Activated T-helper 9 cell treated with anti-CD3 and anti-CD28 coated beads, Interleukin-2, amount 50 U/mL, for 16 hours (primary cell): ENCODE results near the gene PARD6B.
"Not testable (repeated sequence)": the region's sequence is repeated elsewhere in the genome, so short reads cannot be mapped to it uniquely, and the experiment has no call there.

Experiments
- DNase-seq: peaks from one replicate; pipeline ENCODE4 v3.0.0-alpha.2; 2020; ENCODE audit warnings: low read depth

PARD6B gene

GRCh38 chr20:50746138-50746940 is 15.0 kb downstream of the PARD6B start:
- no peak for DNase-seq

- no peak for DNase-seq
Observed at GRCh38 chr20:50747275-50747674, 15.9 kb downstream of the PARD6B start.

DNA sequence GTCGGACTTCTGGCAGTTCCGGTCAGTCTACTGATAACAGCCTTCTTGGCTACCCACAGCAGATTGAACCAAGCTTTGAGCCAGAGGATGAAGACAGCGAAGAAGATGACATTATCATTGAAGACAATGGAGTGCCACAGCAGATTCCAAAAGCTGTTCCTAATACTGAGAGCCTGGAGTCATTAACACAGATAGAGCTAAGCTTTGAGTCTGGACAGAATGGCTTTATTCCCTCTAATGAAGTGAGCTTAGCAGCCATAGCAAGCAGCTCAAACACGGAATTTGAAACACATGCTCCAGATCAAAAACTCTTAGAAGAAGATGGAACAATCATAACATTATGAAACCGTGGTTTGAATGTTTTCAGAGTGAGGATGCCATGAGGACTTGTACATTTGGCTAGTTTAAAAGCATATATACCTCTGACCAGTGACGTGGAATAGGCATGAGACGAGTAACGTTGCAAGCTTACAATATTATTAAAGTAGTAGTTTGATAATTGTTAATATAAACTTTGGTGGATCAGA is 18.8 kb downstream of the PARD6B start:
- no peak for DNase-seq

- DNase-seq = no peak
Observed at GRCh38 chr20:50753152-50753551, 21.8 kb downstream of the PARD6B start.

DNA sequence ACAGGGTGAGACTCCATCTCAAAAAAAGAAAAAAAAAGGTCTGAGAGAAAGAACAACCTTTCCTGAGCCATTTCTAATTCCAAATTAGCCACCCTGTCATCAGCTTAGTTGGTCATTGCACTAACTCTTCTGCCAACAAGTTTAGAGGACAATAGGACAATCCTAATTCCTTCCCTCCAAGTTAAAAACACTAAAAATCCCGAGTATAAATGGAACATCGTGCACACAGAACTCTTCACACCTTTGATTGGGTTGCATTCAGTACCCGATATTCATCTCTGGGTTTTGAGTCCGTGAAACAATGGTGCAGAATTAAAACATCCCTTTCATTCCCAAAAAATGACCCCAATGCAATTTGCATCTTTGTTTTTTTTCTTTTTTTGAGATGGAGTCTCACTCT is 23.0 kb downstream of the PARD6B start:
- no peak for DNase-seq

- no peak for DNase-seq
Observed at GRCh38 chr20:50756447-50756846, 25.1 kb downstream of the PARD6B start.

DNA sequence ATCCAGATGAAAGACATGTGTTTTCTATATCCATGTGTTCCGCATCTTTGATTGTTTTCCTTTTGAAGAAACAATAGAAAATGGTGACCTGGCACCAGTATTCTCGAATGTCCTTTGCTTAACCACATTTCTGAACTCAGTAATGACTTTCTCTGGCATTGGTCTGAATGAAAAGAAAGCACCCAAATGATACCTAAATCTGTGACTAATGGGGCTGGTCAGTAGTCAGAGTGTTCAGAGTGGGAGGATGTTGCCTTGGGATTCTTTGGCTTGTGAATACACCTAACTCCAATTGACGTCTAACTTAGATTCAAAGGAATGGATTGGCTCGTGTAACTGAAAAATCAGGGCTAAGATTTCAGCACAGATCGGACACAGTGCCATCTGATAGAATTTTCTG is 27.1 kb downstream of the PARD6B start:
- no peak for DNase-seq

GRCh38 chr20:50758992-50759391 is 27.6 kb downstream of the PARD6B start:
- DNase-seq = no peak

DNA sequence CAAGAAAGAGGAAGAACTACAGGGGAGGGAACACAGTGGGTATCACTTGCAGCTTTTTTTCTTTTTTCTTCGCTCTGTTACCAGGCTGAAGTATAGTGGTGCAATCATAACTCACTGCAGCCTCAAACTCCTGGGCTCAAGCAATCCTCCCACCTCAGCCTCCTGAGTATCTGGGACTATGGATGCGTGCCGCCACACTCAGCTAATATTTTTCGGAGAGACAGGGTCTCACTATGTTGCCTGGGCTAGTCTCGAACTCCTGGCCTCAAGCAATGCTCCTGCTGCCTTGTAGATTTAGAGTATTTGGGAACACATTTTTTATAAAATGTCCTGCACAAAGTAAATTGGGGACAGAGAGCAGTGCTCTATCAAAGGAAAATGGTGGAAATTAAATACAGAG is 28.3 kb downstream of the PARD6B start:
- no peak for DNase-seq

- no peak for DNase-seq
Observed at GRCh38 chr20:50762045-50762422, 30.7 kb downstream of the PARD6B start.

DNA sequence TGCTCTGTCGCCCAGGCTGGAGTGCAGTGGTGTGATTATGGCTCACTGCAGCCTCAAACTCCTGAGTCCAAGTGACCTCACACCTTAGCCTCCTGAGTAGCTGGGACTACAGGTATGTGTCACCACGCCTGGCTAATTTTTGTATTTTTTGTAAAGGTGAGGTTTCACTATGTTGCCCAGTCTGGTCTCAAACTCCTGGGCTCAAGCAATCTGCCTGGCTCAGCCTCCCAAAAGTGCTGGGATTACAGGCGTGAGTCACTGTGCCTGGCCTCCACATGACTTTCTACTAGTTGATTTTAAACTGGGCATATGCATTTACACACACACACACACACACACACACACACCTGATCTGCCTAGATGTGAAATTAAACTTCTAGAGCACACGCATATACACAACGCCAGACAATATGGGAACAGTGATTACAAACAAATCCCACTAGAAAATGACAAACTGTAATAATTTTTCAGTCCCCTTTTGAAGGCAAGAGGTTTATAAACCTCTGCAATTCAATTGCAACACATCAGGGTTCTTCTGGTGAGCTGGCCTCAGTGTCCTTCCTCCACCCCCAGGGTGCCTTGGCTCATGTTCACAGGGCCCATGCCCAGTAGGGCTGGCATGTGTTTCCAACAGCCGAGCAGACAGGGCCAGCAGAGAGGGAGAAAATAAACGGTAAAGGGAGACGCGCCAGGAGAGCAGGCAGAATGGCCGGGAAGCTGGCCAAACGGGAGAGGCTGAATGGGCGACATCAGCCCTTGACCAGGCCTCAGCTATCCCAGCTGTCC is 31.2 kb downstream of the PARD6B start:
- DNase-seq = no peak

DNA sequence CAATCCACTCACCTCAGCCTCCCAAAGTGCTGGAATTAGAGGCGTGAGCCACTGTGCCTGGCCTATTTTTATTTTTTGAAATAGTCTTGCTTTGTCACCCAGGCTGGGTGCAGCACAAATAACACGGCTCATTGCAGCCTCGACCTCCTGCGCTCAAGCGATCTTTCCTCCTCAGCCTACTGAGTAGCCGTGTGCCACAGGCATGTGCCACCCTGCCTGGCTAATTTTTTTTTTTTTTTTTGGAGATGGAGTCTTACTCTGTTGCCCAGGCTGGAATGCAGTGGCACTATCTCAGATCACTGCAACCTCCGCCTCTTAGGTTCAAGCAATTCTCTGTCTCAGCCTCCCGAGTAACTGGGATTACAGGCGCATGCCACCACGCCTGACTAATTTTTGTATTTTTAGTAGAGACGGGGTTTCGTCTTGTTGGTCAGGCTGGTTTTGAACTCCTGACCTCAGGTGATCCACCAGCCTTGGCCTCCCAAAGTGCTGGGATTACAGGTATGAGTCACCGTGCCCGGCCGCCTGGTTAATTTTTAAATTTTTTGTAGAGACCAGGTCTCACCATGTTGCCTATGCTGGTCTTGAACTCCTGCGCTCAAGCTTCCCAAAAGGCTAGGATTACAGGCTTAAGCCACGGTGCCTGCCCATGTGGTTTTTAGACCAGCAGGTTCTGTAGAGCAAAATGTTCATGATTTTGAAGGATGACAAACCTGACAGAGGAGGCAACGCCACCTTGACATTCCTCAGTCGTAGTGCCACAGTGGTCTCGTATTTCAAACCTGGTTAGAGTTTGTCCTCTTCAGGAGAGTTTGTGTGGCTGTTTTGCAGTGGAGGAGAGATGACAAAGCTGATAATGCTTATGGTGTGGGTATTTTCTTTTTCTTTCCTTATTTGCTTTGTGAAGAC is 32.4 kb downstream of the PARD6B start:
- not testable (repeated sequence) for DNase-seq

DNA sequence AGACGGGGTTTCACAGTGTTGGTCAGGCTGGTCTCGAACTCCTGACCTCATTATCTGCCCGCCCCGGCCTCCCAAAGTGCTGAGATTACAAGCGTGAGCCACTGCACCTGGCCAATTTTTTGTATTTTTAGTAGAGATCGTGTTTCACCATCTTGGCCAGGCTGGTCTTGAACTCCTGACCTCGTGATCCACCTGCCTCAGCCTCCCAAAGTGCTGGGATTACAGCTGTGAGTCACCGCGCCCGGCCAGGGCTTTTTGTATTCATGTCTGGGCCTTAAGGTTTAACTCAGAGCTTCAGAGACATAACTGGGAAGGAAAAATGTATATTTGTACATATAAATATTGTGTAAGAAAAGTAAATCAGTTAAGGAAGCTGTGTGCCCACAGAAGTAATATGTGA is 33.9 kb downstream of the PARD6B start:
- not testable (repeated sequence) for DNase-seq

DNA sequence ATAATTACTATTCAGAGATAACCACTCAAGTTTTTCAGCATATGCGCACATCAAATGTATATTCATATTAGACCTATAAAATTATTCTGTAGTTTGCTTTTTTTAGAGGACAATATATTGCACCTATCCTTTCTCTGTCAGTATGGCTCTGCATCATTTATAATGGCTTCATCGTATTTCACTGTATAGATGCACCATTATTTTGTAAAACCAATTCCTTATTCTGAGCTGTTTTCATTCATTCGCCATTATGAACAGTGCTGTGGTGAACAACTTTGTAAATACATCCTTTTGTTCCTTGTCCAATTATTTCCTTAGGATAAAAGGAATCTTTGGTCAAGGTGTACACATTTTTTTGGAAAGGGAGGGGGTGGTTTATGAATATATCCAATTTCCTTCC is 34.3 kb downstream of the PARD6B start:
- DNase-seq = no peak

DNA sequence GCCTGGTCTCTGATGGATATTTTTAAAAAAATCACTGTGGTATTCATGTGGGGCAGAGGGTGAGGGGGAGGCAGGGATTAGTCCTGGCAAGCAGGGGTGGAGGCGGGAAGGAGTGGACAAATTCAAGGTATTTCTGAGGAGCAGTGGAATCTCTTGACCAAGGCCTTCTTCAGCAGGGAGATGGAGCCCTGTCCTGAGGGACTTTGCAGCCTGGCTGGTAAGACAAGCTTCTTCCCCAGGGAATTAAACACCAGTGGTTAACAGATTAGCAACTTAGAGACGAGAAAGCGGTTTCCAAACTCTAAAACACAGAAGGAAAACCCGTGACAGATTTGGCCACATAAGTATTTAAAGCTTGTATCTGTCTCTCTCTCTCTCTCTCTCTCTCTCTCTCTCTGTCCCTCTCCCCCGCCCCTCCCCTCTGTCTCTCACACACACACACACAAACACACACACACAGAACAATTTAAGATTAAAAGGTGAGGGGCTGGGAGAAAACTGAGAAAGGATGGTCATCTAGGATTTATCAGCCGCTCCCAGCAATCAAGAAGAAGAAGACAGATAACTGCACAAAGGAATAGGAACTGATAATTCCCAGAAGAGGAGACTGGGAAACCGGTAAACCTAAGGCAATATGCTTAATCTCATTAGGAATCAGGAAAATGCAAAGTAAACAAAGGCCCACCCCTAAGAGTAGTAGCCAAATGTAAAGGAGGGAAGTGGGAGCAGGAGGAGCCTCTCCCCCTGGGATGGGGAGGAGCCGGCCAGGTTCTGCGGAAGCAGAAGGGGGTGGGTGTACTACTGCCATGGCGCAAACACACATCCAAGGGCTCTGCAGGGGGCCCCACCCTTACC is 35.8 kb downstream of the PARD6B start:
- DNase-seq = not testable (repeated sequence)

- not testable (repeated sequence) for DNase-seq
Observed at GRCh38 chr20:50768991-50769390, 37.6 kb downstream of the PARD6B start.

DNA sequence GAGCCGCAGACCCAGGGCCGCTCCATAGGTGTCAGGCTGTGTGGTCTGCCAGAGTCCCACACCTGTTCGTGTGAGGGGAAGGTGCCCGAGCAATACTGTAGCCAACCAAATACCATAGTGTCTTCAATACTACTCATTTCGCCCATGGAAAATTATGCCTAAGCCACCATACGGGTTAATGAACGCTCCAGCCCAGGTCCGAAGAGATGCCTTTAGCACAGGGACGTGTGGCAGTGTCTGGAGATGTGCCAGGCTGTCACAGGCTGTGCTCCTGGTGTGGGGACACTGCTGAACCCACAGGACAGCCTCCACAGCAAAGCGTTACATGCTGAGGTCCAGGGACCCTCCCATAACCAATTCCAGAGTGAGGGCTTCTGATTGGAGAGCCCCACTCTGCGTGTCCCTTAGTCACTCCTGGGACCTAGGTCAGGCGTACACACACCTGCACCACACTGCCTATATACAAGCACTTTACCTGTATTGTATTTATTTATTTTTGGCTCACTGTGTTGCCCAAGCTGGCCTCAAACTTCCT is 38.2 kb downstream of the PARD6B start:
- not testable (repeated sequence) for DNase-seq

DNA sequence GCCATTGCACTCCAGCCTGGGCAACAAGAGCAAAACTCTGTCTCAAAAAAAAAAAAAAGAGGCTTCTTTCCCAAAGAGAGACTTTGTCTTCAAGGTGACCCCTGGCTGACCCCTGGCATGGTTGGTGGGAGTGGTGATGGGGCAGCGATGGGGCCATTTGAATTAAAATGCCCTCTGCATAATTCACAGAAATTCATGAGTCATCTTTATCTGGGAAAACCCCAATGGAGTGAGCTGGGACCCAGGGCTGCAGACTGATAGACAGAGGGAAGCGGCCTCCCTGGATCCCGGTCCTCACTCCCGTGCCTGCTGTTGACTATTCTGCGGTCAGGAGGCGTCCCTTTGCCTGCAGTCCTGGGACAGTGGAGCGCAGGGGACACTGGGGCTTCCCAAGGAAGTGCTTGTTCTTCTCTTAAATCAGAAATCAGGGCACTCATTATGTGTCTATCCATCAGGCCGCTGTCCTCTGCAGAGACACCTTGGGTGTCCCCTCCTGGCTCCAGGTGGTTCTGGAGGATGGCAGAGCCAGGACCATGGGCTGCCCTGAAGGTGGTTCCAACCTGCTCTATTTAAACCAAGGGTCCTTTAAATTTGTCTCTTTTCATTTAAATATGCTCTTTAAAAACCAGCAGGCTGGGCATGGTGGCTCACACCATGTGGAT is 40.2 kb downstream of the PARD6B start:
- not testable (repeated sequence) for DNase-seq

DNA sequence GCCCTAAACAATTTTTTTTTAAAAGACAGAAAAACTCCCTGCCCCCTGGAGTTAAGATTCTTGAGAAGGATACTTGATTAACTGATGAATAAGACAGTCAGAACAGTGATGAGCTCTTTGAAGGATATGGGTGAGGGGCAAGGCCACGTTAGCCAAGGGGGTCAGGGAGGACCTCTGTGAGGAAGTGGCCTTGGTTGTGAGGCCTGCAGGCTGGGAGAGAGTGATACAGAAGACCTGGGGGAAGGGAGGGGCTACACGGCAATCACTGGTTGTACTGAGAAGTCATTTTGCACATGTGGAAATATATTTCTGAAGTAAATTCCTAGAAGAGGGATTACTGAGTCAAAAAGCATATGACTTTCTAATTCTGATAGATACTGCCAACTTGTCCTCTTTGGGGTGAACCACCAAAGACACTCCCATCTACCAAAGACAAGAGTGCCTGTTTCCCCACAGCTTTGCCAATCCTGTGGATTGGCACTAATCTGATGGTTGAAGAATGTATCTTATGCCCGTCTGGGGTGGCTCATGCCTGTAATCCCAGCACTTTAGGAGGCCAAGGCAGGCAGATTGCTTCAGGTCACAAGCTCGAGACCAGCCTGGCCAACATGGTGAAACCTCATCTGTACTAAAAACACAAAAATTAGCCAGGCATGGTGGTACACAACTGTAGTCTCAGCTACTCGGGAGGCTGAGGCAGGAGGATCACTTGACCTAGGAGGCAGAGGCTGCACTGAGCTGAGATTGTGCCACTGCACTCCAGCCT is 41.2 kb downstream of the PARD6B start:
- no peak for DNase-seq

DNA sequence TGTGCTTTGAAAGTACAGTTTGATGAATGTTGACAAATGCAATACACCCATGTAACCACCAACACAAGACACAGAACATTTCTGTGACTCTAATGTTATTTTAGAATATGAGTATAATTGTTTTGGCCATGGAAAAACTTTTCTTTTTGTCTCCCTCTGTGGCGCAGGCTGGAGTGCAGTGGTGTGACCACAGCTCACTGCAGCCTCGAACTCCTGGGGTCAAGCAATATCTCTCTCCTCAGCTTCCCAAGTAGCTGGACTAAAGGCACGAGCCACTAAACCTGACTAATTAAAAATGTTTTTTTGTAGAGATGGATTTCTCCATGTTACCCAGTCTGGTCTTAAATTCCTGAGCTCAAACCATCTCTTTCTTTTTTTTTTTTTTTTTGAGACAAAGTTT is 43.1 kb downstream of the PARD6B start:
- DNase-seq = no peak
